Upper lobe of left lung (tissue), 6 donors: Measurements from ENCODE around the gene TNS1. TPM values are rescaled to one million over a fixed set of nuclear protein-coding genes. Genes with fewer than 3 reads are reported as not detected.
A peak's percentile ranks its signal among the peaks of the same experiment; 100 is the strongest.
"Not testable (repeated sequence)": the region's sequence is repeated elsewhere in the genome, so short reads cannot be mapped to it uniquely, and the experiment has no call there.

Source experiments
- ATAC-seq, 2 donors: fragments of 200-7000 bp; cut with Tn5 transposase; one replicate each; pipeline ENCODE4 v1.9.1; 2022; ENCODE audit warnings: mild to moderate bottlenecking in 2 of 2, moderate library complexity in 2 of 2; ENCODE audit not compliant: low FRiP score in 2 of 2
- DNase-seq, 2 donors: peaks; one replicate each; pipeline ENCODE4 v3.0.0-alpha.2; 2019 to 2020
- H3K27ac ChIP-seq, 4 donors: fragments of 200-600 bp; sonication (generic); one replicate each; pipeline ENCODE4 v1.5.1; 2016 to 2019
- H3K27me3 ChIP-seq, 4 donors: fragments of 200-600 bp; sonication (generic); one replicate each; pipeline ENCODE4 v1.5.1; 2017 to 2019
- H3K36me3 ChIP-seq, 4 donors: fragments of 200-600 bp; sonication (generic); one replicate each; pipeline ENCODE4 v1.5.1; 2016 to 2019
- H3K4me1 ChIP-seq, 4 donors: fragments of 200-600 bp; sonication (generic); one replicate each; pipeline ENCODE4 v1.5.1; 2018 to 2019
- H3K4me3 ChIP-seq, 4 donors: fragments of 200-600 bp; sonication (generic); one replicate each; pipeline ENCODE4 v1.5.1; 2017 to 2019; ENCODE audit warnings: mild to moderate bottlenecking in 2 of 4, moderate library complexity in 1 of 4
- H3K9me3 ChIP-seq, 4 donors: fragments of 200-600 bp; sonication (generic); one replicate each; pipeline ENCODE4 v1.5.1; 2018 to 2019
- CTCF ChIP-seq, 6 experiments: fragments of 450-650 bp in 4 of 6; fragments of 200-600 bp in 2 of 6; sonication (generic) in 2 of 6; IDR thresholded peaks; one replicate each; pipeline ENCODE4 v1.5.1; 2016 to 2019; ENCODE audit warnings: antibody characterized with exemption in 6 of 6
- EP300 ChIP-seq, 4 donors: sonication (generic); formaldehyde crosslinking; IDR thresholded peaks; one replicate each; pipeline ENCODE4 v1.5.1; 2017; ENCODE audit warnings: antibody characterized with exemption in 4 of 4, control low read depth in 2 of 4
- POLR2A ChIP-seq, 4 donors: fragments of 450-650 bp; IDR thresholded peaks; one replicate each; pipeline ENCODE4 v1.5.1; 2016 to 2017; ENCODE audit warnings: antibody characterized with exemption in 4 of 4, mild to moderate bottlenecking in 2 of 4
- POLR2AphosphoS5 ChIP-seq, 2 donors: sonication (generic); formaldehyde crosslinking; IDR thresholded peaks; one replicate each; pipeline ENCODE4 v1.5.1; 2017; ENCODE audit warnings: antibody characterized with exemption in 2 of 2
- WGBS, 2 donors: methylation state at CpG; one replicate each; pipeline ENCODE4 v1.1.5; 2017 to 2018; 5-methylcytosine and 5-hydroxymethylcytosine counted together
- total RNA-seq, 6 donors: library from RNA; depleted of rRNA in 4 of 6; stranded (reverse); fragments of >200 nt in 4 of 6; gene quantifications; one replicate each; pipeline versions ENCODE4 v1.1.0 to v1.2.1, GENCODE V29; 2016 to 2021
- donor health status: DM: no; HTN: no; CAD: no; lungs with moderate emphysema.
- donor health status: DM: no; HTN: yes; CAD: no; lungs with severe emphysema.

The TNS1 gene
- total RNA-seq, 6 donors from 2014 or later: 325 to 1,095 (median 550) TPM

GRCh38 chr2:217810260-217810659 is 192.5 kb downstream of the TNS1 start:
- no peak for ATAC-seq
- DNase-seq: no peak
- Histone ChIP-seq H3K27ac (no peak overlapping the region), H3K27me3 (no peaks in the 10 kb centered on the region), H3K4me1 (peaks cover 12 to 26% (median 23%) of the 10 kb centered on the region in 4 donors), H3K4me3 (no peak overlapping the region), H3K36me3 (peaks cover 65 to 95% (median 76%) of the 10 kb centered on the region in 4 donors), H3K9me3 (no peaks in the 10 kb centered on the region)
- no peak for TF ChIP-seq POLR2A (IDR thresholded peaks at IDR 0.05)
- 66 to 76% methylated on average over 7 of the region's 7 CpGs for WGBS, 2 donors

- no peak overlapping the region for H3K27ac ChIP-seq
- no peak for ATAC-seq
- no peaks in the 10 kb centered on the region for H3K27me3 ChIP-seq
- DNase-seq: no peak
- peaks cover 60 to 95% (median 74%) of the 10 kb centered on the region in 4 donors for H3K36me3 ChIP-seq
- TF ChIP-seq EP300 (IDR thresholded peaks at IDR 0.05): no peak
- H3K4me3 ChIP-seq: no peak overlapping the region
- peaks cover 12 to 28% (median 22%) of the 10 kb centered on the region in 4 donors for H3K4me1 ChIP-seq
- WGBS, 2 donors: 83 to 92% methylated on average over 5 to 7 of the region's 7 CpGs
- H3K9me3 ChIP-seq: no peaks in the 10 kb centered on the region
These were observed 193.1 kb downstream of the TNS1 start for GRCh38 chr2:217809736-217810135.

- not testable (repeated sequence) for H3K9me3 ChIP-seq, DNase-seq, H3K27me3 ChIP-seq, ATAC-seq, H3K27ac ChIP-seq, H3K4me3 ChIP-seq
- H3K4me1 ChIP-seq: peaks cover 12 to 31% (median 27%) of the 10 kb centered on the region in 4 donors
- 53 to 66% methylated on average over 3 of the region's 3 CpGs for WGBS, 2 donors
- H3K36me3 ChIP-seq: peaks cover 52 to 95% (median 73%) of the 10 kb centered on the region in 4 donors
These were observed 193.8 kb downstream of the TNS1 start for GRCh38 chr2:217808967-217809366.

- Histone ChIP-seq H3K27ac (peak overlapping the region; percentile 5 to 61 (median 32)), H3K36me3 (peaks cover 46 to 95% (median 74%) of the 10 kb centered on the region in 4 donors), H3K9me3 (no peaks in the 10 kb centered on the region), H3K27me3 (no peaks in the 10 kb centered on the region), H3K4me1 (peaks cover 12 to 31% (median 27%) of the 10 kb centered on the region in 4 donors), H3K4me3 (no peak overlapping the region)
- TF ChIP-seq EP300 (IDR thresholded peaks at IDR 0.05) (no peak), POLR2A (IDR thresholded peaks at IDR 0.05) (no peak), POLR2AphosphoS5 (IDR thresholded peaks at IDR 0.05) (no peak), CTCF (IDR thresholded peaks at IDR 0.05) (no peak)
- DNase-seq: no peak
- ATAC-seq: no peak
- WGBS, 2 donors: 72 to 83% methylated on average over 3 of the region's 3 CpGs
These were observed 194.5 kb downstream of the TNS1 start for GRCh38 chr2:217808326-217808725.

GRCh38 chr2:217807753-217808152 is 195.0 kb downstream of the TNS1 start:
- peak overlapping the region; percentile 5 to 61 (median 32) for H3K27ac ChIP-seq
- 55 to 80% methylated on average over 5 of the region's 5 CpGs for WGBS, 2 donors
- ATAC-seq (no peak), DNase-seq (no peak)
- H3K36me3 ChIP-seq: peaks cover 41 to 95% (median 74%) of the 10 kb centered on the region in 4 donors
- H3K4me1 ChIP-seq: peaks cover 12 to 31% (median 27%) of the 10 kb centered on the region in 4 donors
- no peak overlapping the region for H3K4me3 ChIP-seq
- H3K9me3 ChIP-seq: no peaks in the 10 kb centered on the region
- TF ChIP-seq CTCF (IDR thresholded peaks at IDR 0.05): no peak
- TF ChIP-seq POLR2A (IDR thresholded peaks at IDR 0.05): no peak
- peak in 1 of 2 donors; percentile 7 for TF ChIP-seq POLR2AphosphoS5 (IDR thresholded peaks at IDR 0.05)
- no peak for TF ChIP-seq EP300 (IDR thresholded peaks at IDR 0.05)
- no peaks in the 10 kb centered on the region for H3K27me3 ChIP-seq

GRCh38 chr2:217807025-217807424 is 195.8 kb downstream of the TNS1 start:
- Histone ChIP-seq H3K4me3 (no peak overlapping the region), H3K27me3 (no peaks in the 10 kb centered on the region), H3K36me3 (peaks cover 41 to 95% (median 73%) of the 10 kb centered on the region in 4 donors), H3K4me1 (peaks cover 12 to 31% (median 27%) of the 10 kb centered on the region in 4 donors), H3K9me3 (no peaks in the 10 kb centered on the region), H3K27ac (peak overlapping the region in 3 of 4 donors; percentile 40 to 71 (median 51))
- ATAC-seq (no peak), DNase-seq (no peak)
- TF ChIP-seq EP300 (IDR thresholded peaks at IDR 0.05): no peak
- TF ChIP-seq POLR2AphosphoS5 (IDR thresholded peaks at IDR 0.05): no peak
- 75 to 76% methylated on average over 3 of the region's 3 CpGs for WGBS, 2 donors

- peaks cover 16 to 31% (median 27%) of the 10 kb centered on the region in 4 donors for H3K4me1 ChIP-seq
- DNase-seq (no peak), ATAC-seq (peak in 1 of 2 donors; percentile 18)
- peak overlapping the region; percentile 40 to 71 (median 56) for H3K27ac ChIP-seq
- H3K27me3 ChIP-seq: no peaks in the 10 kb centered on the region
- H3K4me3 ChIP-seq: no peak overlapping the region
- H3K36me3 ChIP-seq: peaks cover 37 to 95% (median 73%) of the 10 kb centered on the region in 4 donors
- TF ChIP-seq POLR2A (IDR thresholded peaks at IDR 0.05) (no peak), EP300 (IDR thresholded peaks at IDR 0.05) (no peak), CTCF (IDR thresholded peaks at IDR 0.05) (no peak), POLR2AphosphoS5 (IDR thresholded peaks at IDR 0.05) (no peak)
- H3K9me3 ChIP-seq: no peaks in the 10 kb centered on the region
- 46 to 57% methylated on average over 3 of the region's 3 CpGs for WGBS, 2 donors
These were observed 196.4 kb downstream of the TNS1 start for GRCh38 chr2:217806482-217806765.
